Neural crest cell (in vitro differentiated cells): ENCODE data around the gene ZNF341. TPM values are rescaled to one million over a fixed set of nuclear protein-coding genes. Genes with fewer than 3 reads are reported as not detected.

ENCODE experiments used
- DNase-seq: peaks from one replicate; pipeline ENCODE4 v3.0.0; 2021; ENCODE audit warnings: low read depth, mixed read lengths, low spot score
- H3K27ac Mint-ChIP-seq: one replicate; pipeline ENCODE4 v1.8.0; 2021; ENCODE audit warnings: mild to moderate bottlenecking, mixed read lengths; ENCODE audit not compliant: unreplicated experiment
- H3K27me3 Mint-ChIP-seq: 2 replicates; pipeline ENCODE4 v1.8.0; 2021; ENCODE audit warnings: low read depth, mild to moderate bottlenecking, mixed read lengths
- H3K36me3 Mint-ChIP-seq: 2 replicates; pipeline ENCODE4 v1.8.0; 2021; ENCODE audit warnings: low read depth, mild to moderate bottlenecking, mixed read lengths
- H3K4me1 Mint-ChIP-seq: 2 replicates; pipeline ENCODE4 v1.8.0; 2021; ENCODE audit warnings: mixed read lengths
- H3K4me3 Mint-ChIP-seq: one replicate; pipeline ENCODE4 v1.8.0; 2021; ENCODE audit warnings: mild to moderate bottlenecking, mixed read lengths
- H3K9me3 Mint-ChIP-seq: 2 replicates; pipeline ENCODE4 v1.8.0; 2021; ENCODE audit warnings: mixed read lengths
- CTCF ChIP-seq: fragments of 200-600 bp; sonication (generic); conservative IDR thresholded peaks from 2 replicates; pipeline ENCODE4 v1.5.0; 2021; ENCODE audit warnings: antibody characterized with exemption, mild to moderate bottlenecking
- total RNA-seq: library from RNA; stranded (reverse); gene quantifications from 2 replicates; pipeline ENCODE4 v1.2.1, GENCODE V29; 2021

Gene ZNF341
- total RNA-seq, 1 donor from 2014 or later: 5.1 TPM

DNA sequence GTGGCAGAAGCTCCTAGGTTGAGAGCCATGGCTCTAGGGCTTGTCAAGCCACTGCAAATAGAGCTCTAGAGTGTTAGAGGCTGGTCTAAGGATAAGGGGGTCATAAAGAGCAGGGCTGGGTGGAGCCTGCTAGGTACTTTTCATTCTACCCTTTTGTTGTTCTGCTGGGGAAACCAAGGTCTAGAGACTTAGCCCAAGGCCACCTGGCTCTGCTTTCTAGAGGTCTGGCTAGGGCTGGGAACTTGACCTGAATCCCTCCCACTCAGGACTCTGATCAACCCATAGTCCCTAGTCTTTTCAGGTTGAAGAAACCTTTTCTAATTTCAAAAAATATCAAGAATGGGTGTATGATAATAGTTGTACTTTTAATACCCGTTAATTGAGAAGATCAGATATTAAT is 93.1 kb downstream of the ZNF341 start:
- Mint-ChIP-seq H3K9me3 (no peaks in the 10 kb centered on the region), H3K4me1 (peaks cover 32% of the 10 kb centered on the region), H3K4me3 (no peak overlapping the region), H3K36me3 (no peaks in the 10 kb centered on the region), H3K27me3 (no peaks in the 10 kb centered on the region), H3K27ac (no peak overlapping the region)
- TF ChIP-seq CTCF: no peak
- DNase-seq: no peak

DNA sequence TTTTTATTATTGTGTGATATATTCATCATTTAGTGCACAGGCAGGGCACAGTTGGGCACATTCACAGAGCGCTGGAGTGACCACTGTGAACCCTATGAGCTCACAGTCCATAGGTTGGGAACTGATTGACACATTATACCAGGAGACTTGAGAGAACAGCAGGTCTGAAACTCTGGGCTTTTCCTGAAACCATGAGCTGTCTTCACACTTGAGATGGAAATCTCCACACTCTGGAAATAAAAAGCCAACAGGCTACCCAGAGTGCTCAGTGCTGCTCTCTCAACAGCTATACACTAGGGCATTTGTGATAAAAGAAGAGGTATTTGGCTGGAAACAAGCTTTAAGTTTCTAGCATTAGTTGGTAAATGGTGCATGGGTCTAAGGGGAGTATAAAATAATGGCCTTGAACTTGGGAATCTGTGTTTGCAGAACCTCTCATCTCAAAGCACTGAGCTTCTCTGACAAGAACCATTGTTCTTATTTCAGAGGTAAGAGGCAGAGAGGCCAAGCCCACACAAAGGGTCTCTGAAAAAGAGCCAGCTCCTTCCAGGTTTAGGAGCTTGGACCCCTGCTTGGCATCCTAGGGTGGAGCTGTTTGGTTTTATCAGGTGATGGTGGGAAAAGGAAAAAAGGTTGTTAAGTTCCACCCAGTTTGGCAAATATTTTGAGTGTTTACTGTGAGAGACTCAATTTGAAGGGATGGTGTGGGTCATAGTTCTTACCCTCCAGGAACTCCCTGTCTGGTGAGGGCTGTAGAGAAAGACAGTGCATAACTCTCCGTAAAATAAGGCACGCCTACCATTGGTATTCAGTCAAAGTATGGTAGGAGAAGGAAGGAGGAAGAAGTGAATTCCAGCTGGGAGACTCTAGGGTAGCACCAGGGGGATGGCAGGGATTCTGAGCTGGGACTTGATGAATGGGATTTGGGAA is 93.8 kb downstream of the ZNF341 start:
- Mint-ChIP-seq H3K27me3 (no peaks in the 10 kb centered on the region), H3K27ac (no peak overlapping the region), H3K4me3 (no peak overlapping the region), H3K9me3 (no peaks in the 10 kb centered on the region), H3K4me1 (peaks cover 36% of the 10 kb centered on the region), H3K36me3 (no peaks in the 10 kb centered on the region)
- no peak for DNase-seq
- TF ChIP-seq CTCF: no peak

DNA sequence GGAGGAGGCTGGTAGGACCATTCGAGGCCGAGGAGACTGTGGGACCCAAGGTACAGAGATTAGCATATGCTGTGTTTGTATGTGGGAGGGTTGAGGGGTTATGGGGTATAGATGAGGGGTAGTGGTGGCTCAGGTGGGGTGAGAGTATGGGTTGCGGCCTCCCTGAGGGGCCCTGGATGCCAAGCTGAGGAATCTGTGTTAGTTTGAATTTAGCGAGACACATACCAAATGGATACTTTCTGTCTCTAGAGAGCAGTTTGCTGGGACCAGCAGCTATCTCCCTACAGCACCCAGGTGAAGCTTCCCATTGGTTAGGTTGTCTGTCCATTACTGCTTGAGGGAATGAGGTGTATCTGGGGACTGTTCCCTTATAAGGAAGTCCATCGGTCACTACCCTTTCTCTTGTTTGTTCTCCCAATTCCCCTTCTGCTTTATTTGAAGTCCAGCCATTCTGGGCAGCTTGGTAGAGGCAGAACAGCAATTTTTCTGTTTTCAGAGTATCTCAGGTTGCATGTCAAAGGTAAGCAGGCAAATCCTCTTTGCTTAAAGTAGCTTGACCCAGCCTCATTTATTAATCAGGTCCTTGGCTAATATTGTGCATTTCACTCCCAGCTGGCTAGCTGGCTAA is 94.6 kb downstream of the ZNF341 start:
- no peaks in the 10 kb centered on the region for H3K9me3 Mint-ChIP-seq
- H3K4me3 Mint-ChIP-seq: no peak overlapping the region
- DNase-seq: no peak
- H3K4me1 Mint-ChIP-seq: peaks cover 37% of the 10 kb centered on the region
- TF ChIP-seq CTCF: no peak
- H3K27ac Mint-ChIP-seq: no peak overlapping the region
- H3K27me3 Mint-ChIP-seq: no peaks in the 10 kb centered on the region
- no peaks in the 10 kb centered on the region for H3K36me3 Mint-ChIP-seq

DNA sequence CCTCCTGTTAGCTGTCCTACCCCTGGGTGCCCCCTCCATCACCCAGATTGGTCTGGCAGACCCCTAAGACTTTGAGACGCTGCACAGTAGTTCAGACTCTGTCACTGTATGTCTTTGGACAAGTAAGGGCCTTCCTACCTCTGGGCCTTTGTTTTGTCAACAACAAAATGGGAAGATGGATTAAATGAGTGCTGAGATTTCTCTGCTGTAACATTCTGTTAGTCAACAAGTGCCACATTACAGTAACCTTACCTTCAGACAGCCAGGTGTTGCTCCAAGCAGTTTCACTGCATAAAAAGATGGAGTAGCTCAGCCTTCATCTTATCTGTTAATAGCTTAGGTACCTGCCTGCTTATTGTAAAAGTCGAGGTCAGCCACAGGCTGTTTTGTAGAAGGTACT is 95.3 kb downstream of the ZNF341 start:
- Mint-ChIP-seq H3K27me3 (no peaks in the 10 kb centered on the region), H3K4me1 (peaks cover 44% of the 10 kb centered on the region), H3K36me3 (no peaks in the 10 kb centered on the region), H3K9me3 (no peaks in the 10 kb centered on the region), H3K27ac (no peak overlapping the region), H3K4me3 (no peak overlapping the region)
- DNase-seq: no peak
- no peak for TF ChIP-seq CTCF

- Mint-ChIP-seq H3K27ac (peak overlapping the region; percentile 71), H3K36me3 (no peaks in the 10 kb centered on the region), H3K4me1 (peaks cover 49% of the 10 kb centered on the region), H3K4me3 (no peak overlapping the region), H3K9me3 (no peaks in the 10 kb centered on the region), H3K27me3 (no peaks in the 10 kb centered on the region)
- TF ChIP-seq CTCF: no peak
- DNase-seq: no peak
Observed at GRCh38 chr20:33827634-33828325, 96.0 kb downstream of the ZNF341 start.
